ENCODE data around the gene TCF4.
A peak's percentile ranks its signal among the peaks of the same experiment; 100 is the strongest.

DNA sequence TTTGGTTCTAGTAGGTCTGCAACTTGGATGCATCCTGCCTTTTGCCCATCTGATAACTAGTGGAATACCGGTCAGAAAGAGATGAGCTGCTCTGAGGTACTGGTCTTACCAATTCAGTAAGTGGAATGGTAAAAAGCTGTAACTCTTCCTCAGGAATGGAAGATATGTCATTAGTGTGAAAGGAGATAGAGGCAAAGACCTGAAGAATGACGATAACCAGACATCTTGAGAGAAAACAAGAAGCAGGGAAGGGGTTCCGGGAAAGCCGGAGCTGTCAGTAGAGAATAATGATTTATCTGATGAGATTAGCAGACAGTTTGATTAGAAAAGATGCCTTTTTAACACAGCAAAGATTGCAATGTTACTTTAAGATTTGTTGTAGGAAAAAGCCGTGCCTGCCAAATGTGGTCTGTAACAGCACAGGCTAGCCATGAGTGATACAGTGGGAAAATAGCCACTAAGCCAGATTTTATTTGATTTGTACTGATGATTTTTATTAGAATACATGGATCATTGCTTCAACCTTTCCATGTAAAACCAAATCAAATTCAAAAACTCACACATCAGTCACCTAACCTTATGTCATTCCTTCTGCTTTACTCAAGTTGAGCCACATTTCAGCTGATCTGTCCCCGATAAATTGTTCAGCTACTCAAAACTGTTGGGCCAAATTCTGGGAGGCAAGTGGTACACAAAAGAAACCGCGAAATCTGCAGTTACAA is 110.0 kb downstream of the TCF4 start:
- TF ChIP-seq, protein P1, sequence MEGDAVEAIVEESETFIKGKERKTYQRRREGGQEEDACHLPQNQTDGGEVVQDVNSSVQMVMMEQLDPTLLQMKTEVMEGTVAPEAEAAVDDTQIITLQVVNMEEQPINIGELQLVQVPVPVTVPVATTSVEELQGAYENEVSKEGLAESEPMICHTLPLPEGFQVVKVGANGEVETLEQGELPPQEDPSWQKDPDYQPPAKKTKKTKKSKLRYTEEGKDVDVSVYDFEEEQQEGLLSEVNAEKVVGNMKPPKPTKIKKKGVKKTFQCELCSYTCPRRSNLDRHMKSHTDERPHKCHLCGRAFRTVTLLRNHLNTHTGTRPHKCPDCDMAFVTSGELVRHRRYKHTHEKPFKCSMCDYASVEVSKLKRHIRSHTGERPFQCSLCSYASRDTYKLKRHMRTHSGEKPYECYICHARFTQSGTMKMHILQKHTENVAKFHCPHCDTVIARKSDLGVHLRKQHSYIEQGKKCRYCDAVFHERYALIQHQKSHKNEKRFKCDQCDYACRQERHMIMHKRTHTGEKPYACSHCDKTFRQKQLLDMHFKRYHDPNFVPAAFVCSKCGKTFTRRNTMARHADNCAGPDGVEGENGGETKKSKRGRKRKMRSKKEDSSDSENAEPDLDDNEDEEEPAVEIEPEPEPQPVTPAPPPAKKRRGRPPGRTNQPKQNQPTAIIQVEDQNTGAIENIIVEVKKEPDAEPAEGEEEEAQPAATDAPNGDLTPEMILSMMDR (IDR thresholded peaks at IDR 0.05; ENCODE audit: extremely low read depth in 1 of 2, insufficient read depth in 1 of 2, low read depth in 1 of 2, low read length in 2 of 2) = no peak
- TF ChIP-seq FOS (IDR thresholded peaks at IDR 0.05; ENCODE audit: borderline replicate concordance, insufficient read depth, low read length) = no peak
- TF ChIP-seq POLR2AphosphoS5 (IDR thresholded peaks at IDR 0.05; ENCODE audit: insufficient read depth, low read depth, low read length) = no peak
- no peak for TF ChIP-seq JUN (IDR thresholded peaks at IDR 0.05; ENCODE audit: borderline replicate concordance, insufficient read depth, insufficient read length, low read depth)
- TF ChIP-seq POLR2A (IDR thresholded peaks at IDR 0.05; ENCODE audit: low read depth, low read length) = no peak
- TF ChIP-seq MAX (IDR thresholded peaks at IDR 0.05; ENCODE audit: insufficient read depth, insufficient read length) = no peak
- TF ChIP-seq EZH2 (IDR thresholded peaks at IDR 0.05; ENCODE audit: borderline replicate concordance, low read depth, low read length, severe bottlenecking) = no peak
- no peak for TF ChIP-seq MYC (IDR thresholded peaks at IDR 0.05; ENCODE audit: low read depth, low read length)
- peak; percentile 35 for TF ChIP-seq GATA2 (IDR thresholded peaks at IDR 0.05; ENCODE audit: insufficient read depth, insufficient read length, low read depth, low read length)
